Esophagus muscularis mucosa (tissue), 4 donors: ENCODE measurements around the gene DTNA. TPM values are rescaled to one million over a fixed set of nuclear protein-coding genes. Genes with fewer than 3 reads are reported as not detected.

Experiments
- DNase-seq: peaks from one replicate; pipeline ENCODE4 v3.0.0-alpha.2; 2017; ENCODE audit errors: extremely low spot score
- H3K27ac ChIP-seq, 4 donors: fragments of 200-600 bp; sonication (generic); replicated peaks in 1 of 4; 1 replicate in 3 of 4; 2 replicates in 1 of 4; pipeline ENCODE4 v1.5.1; 2016 to 2019; ENCODE audit warnings: mild to moderate bottlenecking in 1 of 4
- H3K27me3 ChIP-seq, 4 donors: fragments of 200-600 bp; sonication (generic); one replicate each; pipeline versions ENCODE4 v1.5.1 to v1.6.0; 2016 to 2019
- H3K36me3 ChIP-seq, 4 donors: fragments of 200-600 bp; sonication (generic); one replicate each; pipeline ENCODE4 v1.5.1; 2016 to 2019
- H3K4me1 ChIP-seq, 4 donors: fragments of 200-600 bp; sonication (generic); one replicate each; pipeline ENCODE4 v1.5.1; 2016 to 2019
- H3K4me3 ChIP-seq, 4 donors: fragments of 200-600 bp; sonication (generic); 1 replicate in 2 of 4; 2 replicates in 2 of 4; pipeline ENCODE4 v1.5.1; 2016 to 2019; ENCODE audit warnings: mild to moderate bottlenecking in 4 of 4, moderate library complexity in 1 of 4
- H3K9me3 ChIP-seq, 4 donors: fragments of 200-600 bp; sonication (generic); 1 replicate in 3 of 4; 2 replicates in 1 of 4; pipeline ENCODE4 v1.5.1; 2016 to 2019
- EP300 ChIP-seq: sonication (generic); formaldehyde crosslinking; IDR thresholded peaks from one replicate; pipeline ENCODE4 v1.6.1; 2017; ENCODE audit warnings: antibody characterized with exemption
- POLR2A ChIP-seq: fragments of 450-650 bp; IDR thresholded peaks from one replicate; pipeline ENCODE4 v1.6.1; 2017; ENCODE audit warnings: antibody characterized with exemption, moderate library complexity, mild to moderate bottlenecking, low read depth
- POLR2AphosphoS5 ChIP-seq, 2 donors: sonication (generic); formaldehyde crosslinking; IDR thresholded peaks; one replicate each; pipeline ENCODE4 v1.6.1; 2017; ENCODE audit warnings: antibody characterized with exemption in 2 of 2
- WGBS: methylation state at CpG from one replicate; pipeline ENCODE4 v1.1.5; 2018; 5-methylcytosine and 5-hydroxymethylcytosine counted together
- intact Hi-C: fragments of 100-400 bp; cut with DNase I; formaldehyde crosslinking; loops from one replicate; pipeline ENCODE4 v1.15.1; 2023
- total RNA-seq, 4 donors: library from RNA; depleted of rRNA; stranded (reverse); fragments of >200 nt; gene quantifications; one replicate each; pipeline versions ENCODE4 v1.1.0 to v1.2.1, GENCODE V29; 2016
- TF ChIP-seq, protein P1 (sequence below), 3 experiments: fragments of 200-600 bp in 2 of 3; fragments of 450-650 bp in 1 of 3; sonication (generic) in 2 of 3; IDR thresholded peaks; one replicate each; pipeline ENCODE4 v1.5.1; 2017 to 2019; ENCODE audit warnings: antibody characterized with exemption in 3 of 3, mild to moderate bottlenecking in 2 of 3, moderate library complexity in 1 of 3

DTNA gene
- total RNA-seq, 4 donors from 2014 or later = 189 to 284 (median 242) TPM

DNA sequence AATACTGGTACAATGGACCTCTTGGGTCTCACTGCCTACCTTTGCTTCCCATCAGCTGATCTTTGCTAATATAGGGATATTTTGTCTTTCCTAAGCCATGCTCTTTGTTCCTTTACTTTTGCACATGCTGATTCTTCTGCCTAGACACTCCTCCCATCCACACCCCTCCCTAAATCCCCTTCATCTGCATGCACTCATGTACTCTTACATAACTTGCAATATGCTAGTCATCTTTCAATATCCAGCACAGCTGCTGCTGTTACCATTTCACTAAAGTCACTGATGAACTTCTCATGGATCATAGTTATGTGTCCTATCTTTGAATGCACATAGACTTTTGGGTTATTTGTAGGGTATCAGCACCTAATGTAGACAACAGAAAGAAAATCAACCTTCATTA is 18.5 kb upstream of the DTNA start:
- Histone ChIP-seq H3K27me3 (no peaks in the 10 kb centered on the region), H3K36me3 (no peaks in the 10 kb centered on the region), H3K4me1 (peaks cover 0 to 43% (median 34%) of the 10 kb centered on the region in 4 donors), H3K9me3 (peaks cover 0 to 4% (median 0%) of the 10 kb centered on the region in 4 donors), H3K27ac (no peak overlapping the region), H3K4me3 (no peak overlapping the region)
- DNase-seq = no peak
- no peak for TF ChIP-seq EP300
- no peak for TF ChIP-seq POLR2AphosphoS5 (IDR thresholded peaks at IDR 0.05)
- TF ChIP-seq POLR2A = no peak
- TF ChIP-seq, protein P1, sequence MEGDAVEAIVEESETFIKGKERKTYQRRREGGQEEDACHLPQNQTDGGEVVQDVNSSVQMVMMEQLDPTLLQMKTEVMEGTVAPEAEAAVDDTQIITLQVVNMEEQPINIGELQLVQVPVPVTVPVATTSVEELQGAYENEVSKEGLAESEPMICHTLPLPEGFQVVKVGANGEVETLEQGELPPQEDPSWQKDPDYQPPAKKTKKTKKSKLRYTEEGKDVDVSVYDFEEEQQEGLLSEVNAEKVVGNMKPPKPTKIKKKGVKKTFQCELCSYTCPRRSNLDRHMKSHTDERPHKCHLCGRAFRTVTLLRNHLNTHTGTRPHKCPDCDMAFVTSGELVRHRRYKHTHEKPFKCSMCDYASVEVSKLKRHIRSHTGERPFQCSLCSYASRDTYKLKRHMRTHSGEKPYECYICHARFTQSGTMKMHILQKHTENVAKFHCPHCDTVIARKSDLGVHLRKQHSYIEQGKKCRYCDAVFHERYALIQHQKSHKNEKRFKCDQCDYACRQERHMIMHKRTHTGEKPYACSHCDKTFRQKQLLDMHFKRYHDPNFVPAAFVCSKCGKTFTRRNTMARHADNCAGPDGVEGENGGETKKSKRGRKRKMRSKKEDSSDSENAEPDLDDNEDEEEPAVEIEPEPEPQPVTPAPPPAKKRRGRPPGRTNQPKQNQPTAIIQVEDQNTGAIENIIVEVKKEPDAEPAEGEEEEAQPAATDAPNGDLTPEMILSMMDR (IDR thresholded peaks at IDR 0.05) = no peak
- intact Hi-C loops = no loop called here

DNA sequence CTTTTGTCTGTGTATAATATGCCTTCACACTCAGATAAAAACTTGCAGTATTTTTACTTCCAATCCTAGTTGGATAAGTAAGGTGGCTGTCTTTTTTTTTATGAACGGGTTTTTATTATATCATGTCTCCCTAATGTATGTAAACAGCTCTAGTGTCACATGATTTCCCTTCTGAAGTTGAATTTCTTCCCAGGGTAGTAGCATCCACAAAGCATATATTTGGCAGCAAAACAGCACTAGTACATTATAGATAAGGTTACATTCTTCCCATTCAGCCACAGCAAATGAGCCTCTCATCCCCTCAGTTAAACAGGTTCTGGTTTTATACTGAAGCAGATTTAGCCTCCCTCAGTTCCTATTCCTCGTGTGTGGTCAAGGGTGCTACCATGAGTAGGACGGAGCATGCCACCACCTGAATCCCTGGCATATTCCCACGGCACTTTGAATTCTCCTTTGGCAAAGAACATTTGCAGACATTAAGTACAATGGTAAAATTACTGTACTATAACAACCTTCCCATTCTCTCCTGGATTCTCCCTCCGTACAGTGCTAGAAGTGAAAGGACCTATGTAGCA is 15.4 kb upstream of the DTNA start:
- Histone ChIP-seq H3K36me3 (peaks cover 0 to 4% (median 0%) of the 10 kb centered on the region in 4 donors), H3K4me3 (no peak overlapping the region), H3K27ac (no peak overlapping the region), H3K4me1 (peaks cover 0 to 43% (median 34%) of the 10 kb centered on the region in 4 donors), H3K9me3 (no peaks in the 10 kb centered on the region), H3K27me3 (no peaks in the 10 kb centered on the region)
- DNase-seq = no peak
- TF ChIP-seq EP300 = no peak
- no peak for TF ChIP-seq POLR2AphosphoS5 (IDR thresholded peaks at IDR 0.05)
- TF ChIP-seq, protein P1 (IDR thresholded peaks at IDR 0.05) = no peak
- no peak for TF ChIP-seq POLR2A
- 68% methylated on average over 5 of the region's 5 CpGs for WGBS
- intact Hi-C loops = no loop called here

DNA sequence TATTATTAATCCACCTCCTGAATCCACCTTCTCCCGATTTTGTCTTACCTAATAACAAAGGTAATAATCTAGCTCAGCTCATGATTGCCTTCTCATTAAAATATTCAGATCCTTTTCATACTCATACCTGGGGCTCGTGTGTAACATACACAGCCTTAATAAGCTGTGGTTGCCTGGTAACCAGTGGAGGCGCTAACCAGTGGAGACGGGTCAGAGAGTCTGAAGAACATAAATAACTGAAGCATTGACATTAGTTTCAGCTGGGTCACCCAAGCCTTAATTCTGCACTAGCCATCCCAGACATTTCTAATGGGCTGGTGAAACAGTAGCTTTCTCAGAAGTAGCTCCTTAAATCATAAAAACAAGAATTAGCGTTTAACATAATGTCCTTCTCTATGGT is 14.8 kb upstream of the DTNA start:
- Histone ChIP-seq H3K4me3 (no peak overlapping the region), H3K9me3 (no peaks in the 10 kb centered on the region), H3K4me1 (peaks cover 0 to 39% (median 35%) of the 10 kb centered on the region in 4 donors), H3K36me3 (peaks cover 0 to 4% (median 0%) of the 10 kb centered on the region in 4 donors), H3K27me3 (no peaks in the 10 kb centered on the region), H3K27ac (no peak overlapping the region)
- intact Hi-C loops = no loop called here
- DNase-seq = no peak
- TF ChIP-seq, protein P1 (IDR thresholded peaks at IDR 0.05) = no peak
- TF ChIP-seq EP300 (no peak), POLR2A (no peak), POLR2AphosphoS5 (IDR thresholded peaks at IDR 0.05) (no peak)
- 77% methylated on average over 5 of the region's 5 CpGs for WGBS

DNA sequence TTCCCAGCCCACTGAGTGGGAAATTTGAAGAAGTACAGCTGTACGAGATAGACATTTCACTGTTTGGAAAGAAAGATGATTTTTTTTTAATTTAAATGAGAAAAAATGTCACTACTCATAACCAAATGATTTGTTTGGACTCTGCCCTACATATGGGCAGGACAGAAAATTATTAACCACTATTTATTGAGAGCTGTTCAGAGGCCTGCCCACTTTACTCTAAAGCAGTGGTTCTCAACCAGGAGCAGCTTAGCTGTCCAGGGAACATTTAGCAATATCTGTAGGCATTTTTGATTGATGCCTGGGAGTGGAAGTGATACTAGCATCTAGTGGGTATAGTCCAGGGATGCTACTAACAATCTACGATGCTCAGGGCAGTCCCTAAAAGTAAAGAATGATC is 13.4 kb upstream of the DTNA start:
- intact Hi-C loops = no loop called here
- 95% methylated on average over 2 of the region's 2 CpGs for WGBS
- no peak for DNase-seq
- Histone ChIP-seq H3K27ac (no peak overlapping the region), H3K9me3 (no peaks in the 10 kb centered on the region), H3K4me3 (no peak overlapping the region), H3K27me3 (no peaks in the 10 kb centered on the region), H3K36me3 (peaks cover 0 to 4% (median 0%) of the 10 kb centered on the region in 4 donors), H3K4me1 (peaks cover 9 to 48% (median 42%) of the 10 kb centered on the region in 4 donors)
- TF ChIP-seq EP300 = no peak
- TF ChIP-seq POLR2A = no peak
- TF ChIP-seq POLR2AphosphoS5 (IDR thresholded peaks at IDR 0.05) = no peak
- TF ChIP-seq, protein P1 (IDR thresholded peaks at IDR 0.05) = no peak

DNA sequence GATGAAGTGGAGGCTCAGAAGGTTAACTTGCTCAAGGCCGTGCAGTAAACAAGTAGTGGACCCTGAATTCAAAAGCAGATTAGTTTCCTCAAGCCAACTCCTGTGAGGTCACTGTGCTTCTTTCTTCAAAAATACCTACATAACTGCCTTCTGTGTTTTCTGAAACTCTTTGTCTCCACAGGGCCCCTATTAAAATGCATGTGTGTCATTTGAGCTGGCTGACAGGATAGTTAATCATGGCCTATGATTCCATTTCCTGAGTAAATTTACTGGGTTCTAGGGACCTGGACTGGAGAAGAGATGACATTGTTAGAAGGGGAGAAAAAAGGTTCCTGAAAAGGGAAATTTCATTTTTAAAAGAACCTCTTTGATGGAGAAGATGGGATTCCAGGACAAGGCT is 12.9 kb upstream of the DTNA start:
- 100% methylated on average over 1 of the region's 1 CpG for WGBS
- no peaks in the 10 kb centered on the region for H3K27me3 ChIP-seq
- peaks cover 9 to 47% (median 39%) of the 10 kb centered on the region in 4 donors for H3K4me1 ChIP-seq
- intact Hi-C loops = no loop called here
- DNase-seq = no peak
- H3K27ac ChIP-seq = no peak overlapping the region
- H3K9me3 ChIP-seq = no peaks in the 10 kb centered on the region
- H3K4me3 ChIP-seq = no peak overlapping the region
- TF ChIP-seq EP300 = no peak
- TF ChIP-seq POLR2A = no peak
- TF ChIP-seq, protein P1 (IDR thresholded peaks at IDR 0.05) = no peak
- TF ChIP-seq POLR2AphosphoS5 (IDR thresholded peaks at IDR 0.05) = no peak
- peaks cover 0 to 4% (median 0%) of the 10 kb centered on the region in 4 donors for H3K36me3 ChIP-seq
